ENCODE results near the gene ZBTB32. TPM values are rescaled to one million over a fixed set of nuclear protein-coding genes. Genes with fewer than 3 reads are reported as not detected.

ZBTB32 gene
- total RNA-seq, 1 donor from 2014 or later, result not detected

DNA sequence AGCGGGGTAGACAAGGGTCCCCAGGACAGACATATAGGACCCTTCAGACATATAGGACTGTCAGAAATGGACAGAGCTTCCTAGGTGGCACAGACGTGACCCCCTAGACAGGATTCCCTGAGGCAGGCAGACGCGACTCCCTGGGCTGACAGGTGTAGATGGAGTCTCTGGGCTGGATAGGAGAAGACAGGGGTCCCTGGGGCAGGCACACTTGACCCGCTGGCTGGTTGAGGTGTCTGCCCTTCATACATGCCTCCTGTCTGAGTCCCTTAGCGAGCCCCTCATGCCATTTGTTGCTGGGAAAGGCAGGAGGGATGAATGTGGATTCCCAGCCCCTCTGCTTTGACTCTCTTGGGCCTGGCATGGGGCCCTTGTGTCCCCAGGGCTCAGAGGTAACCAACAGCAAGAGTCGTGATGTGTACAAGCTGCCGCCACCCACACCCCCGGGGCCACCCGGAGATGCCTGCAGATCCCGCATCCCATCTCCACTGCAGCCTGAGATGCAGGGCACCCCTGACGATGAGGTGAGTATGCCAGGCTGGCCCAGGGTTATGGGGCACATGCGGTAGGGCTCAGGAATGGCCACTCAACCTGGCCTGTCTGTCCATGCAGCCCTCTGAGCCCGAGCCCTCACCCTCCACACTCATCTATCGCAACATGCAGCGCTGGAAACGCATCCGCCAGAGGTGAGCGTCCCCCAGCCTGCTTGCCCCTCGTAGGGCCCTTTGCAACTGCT lies 49.4 kb downstream of the ZBTB32 start:
- TF ChIP-seq, protein P1, sequence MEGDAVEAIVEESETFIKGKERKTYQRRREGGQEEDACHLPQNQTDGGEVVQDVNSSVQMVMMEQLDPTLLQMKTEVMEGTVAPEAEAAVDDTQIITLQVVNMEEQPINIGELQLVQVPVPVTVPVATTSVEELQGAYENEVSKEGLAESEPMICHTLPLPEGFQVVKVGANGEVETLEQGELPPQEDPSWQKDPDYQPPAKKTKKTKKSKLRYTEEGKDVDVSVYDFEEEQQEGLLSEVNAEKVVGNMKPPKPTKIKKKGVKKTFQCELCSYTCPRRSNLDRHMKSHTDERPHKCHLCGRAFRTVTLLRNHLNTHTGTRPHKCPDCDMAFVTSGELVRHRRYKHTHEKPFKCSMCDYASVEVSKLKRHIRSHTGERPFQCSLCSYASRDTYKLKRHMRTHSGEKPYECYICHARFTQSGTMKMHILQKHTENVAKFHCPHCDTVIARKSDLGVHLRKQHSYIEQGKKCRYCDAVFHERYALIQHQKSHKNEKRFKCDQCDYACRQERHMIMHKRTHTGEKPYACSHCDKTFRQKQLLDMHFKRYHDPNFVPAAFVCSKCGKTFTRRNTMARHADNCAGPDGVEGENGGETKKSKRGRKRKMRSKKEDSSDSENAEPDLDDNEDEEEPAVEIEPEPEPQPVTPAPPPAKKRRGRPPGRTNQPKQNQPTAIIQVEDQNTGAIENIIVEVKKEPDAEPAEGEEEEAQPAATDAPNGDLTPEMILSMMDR (IDR thresholded peaks at IDR 0.05; ENCODE audit: insufficient read depth, low read length, severe bottlenecking), result no peak

GRCh38 chr19:35754370-35755130 lies 50.2 kb downstream of the ZBTB32 start:
- no peak overlapping the region for H3K4me3 ChIP-seq (ENCODE audit: low read depth, low read length)
- peaks cover 20% of the 10 kb centered on the region for H3K36me3 ChIP-seq (ENCODE audit: control insufficient read depth, insufficient read depth, low read length)
- FAIRE-seq (no peak), DNase-seq (ENCODE audit: low read depth) (no peak)
- TF ChIP-seq, protein P1 (IDR thresholded peaks at IDR 0.05; ENCODE audit: insufficient read depth, low read length, severe bottlenecking), result no peak
- H3K27me3 ChIP-seq (ENCODE audit: control insufficient read depth, insufficient read depth, low read length), result no peaks in the 10 kb centered on the region

More for the DNA sequence above, 49.4 kb downstream of the ZBTB32 start:
- DNase-seq (ENCODE audit: low read depth) (no peak), FAIRE-seq (no peak)
- Histone ChIP-seq H3K27me3 (ENCODE audit: control insufficient read depth, insufficient read depth, low read length) (no peaks in the 10 kb centered on the region), H3K36me3 (ENCODE audit: control insufficient read depth, insufficient read depth, low read length) (peaks cover 18% of the 10 kb centered on the region), H3K4me3 (ENCODE audit: low read depth, low read length) (no peak overlapping the region)

GRCh38 chr19:35755131-35755549 lies 50.8 kb downstream of the ZBTB32 start:
- H3K4me3 ChIP-seq (ENCODE audit: low read depth, low read length), result no peak overlapping the region
- TF ChIP-seq, protein P1 (IDR thresholded peaks at IDR 0.05; ENCODE audit: insufficient read depth, low read length, severe bottlenecking), result no peak
- H3K27me3 ChIP-seq (ENCODE audit: control insufficient read depth, insufficient read depth, low read length), result no peaks in the 10 kb centered on the region
- DNase-seq (ENCODE audit: low read depth) (no peak), FAIRE-seq (no peak)
- peaks cover 19% of the 10 kb centered on the region for H3K36me3 ChIP-seq (ENCODE audit: control insufficient read depth, insufficient read depth, low read length)

DNA sequence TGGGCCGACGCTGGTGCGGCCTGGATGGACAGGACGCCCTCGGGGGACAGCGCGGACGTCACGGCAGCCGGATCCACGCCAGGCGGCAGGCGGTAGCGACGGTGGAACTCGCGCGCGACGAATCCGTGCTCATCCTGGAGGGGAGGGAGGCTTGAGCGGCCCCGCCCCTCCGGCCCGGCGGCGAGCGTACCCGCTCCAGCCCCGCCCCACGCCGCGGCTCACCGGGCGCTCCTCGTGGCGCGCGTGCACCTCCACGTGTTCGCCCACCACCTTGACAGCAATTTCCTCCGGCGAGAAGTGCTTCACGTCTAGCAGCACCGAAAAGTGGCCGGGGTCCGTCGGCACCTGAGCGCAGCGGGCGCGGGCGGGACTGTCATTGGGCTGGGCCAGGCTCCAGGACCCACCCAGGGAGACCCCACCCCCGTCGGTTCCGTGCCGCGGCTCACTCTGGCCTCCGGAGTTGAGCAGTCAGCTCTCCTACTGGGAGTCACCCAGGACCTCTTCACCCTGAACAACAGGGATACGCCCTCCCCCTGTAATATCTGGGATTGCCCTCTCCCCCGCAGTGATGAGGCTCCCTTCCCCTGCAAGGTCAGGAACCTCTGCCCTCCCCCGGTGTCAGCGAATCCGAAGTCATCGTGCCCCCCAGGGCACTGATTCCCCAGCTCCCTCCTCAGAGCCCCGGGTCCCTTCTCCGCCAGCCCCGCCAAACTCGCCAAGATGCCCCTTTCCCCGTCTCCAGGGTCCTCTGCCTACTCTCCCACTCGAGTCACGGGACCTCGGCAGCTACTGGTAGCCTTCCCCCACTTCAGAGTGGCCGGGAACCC lies 51.4 kb downstream of the ZBTB32 start:
- no peak for FAIRE-seq
- peaks cover 18% of the 10 kb centered on the region for H3K36me3 ChIP-seq (ENCODE audit: control insufficient read depth, insufficient read depth, low read length)
- no peak overlapping the region for H3K4me3 ChIP-seq (ENCODE audit: low read depth, low read length)
- no peaks in the 10 kb centered on the region for H3K27me3 ChIP-seq (ENCODE audit: control insufficient read depth, insufficient read depth, low read length)
- TF ChIP-seq, protein P1 (IDR thresholded peaks at IDR 0.05; ENCODE audit: insufficient read depth, low read length, severe bottlenecking), result no peak
- no peak for DNase-seq (ENCODE audit: low read depth)

GRCh38 chr19:35756377-35757230 lies 52.2 kb downstream of the ZBTB32 start, which contains the start of gene HSPB6:
HSPB6 (minus strand) TSS chr19:35757029; CDS start chr19:35757008, 21 bp downstream.
- no peak for DNase-seq (ENCODE audit: low read depth)
- no peak for FAIRE-seq
- TF ChIP-seq, protein P1 (IDR thresholded peaks at IDR 0.05; ENCODE audit: insufficient read depth, low read length, severe bottlenecking), result no peak
- no peaks in the 10 kb centered on the region for H3K27me3 ChIP-seq (ENCODE audit: control insufficient read depth, insufficient read depth, low read length)
- H3K36me3 ChIP-seq (ENCODE audit: control insufficient read depth, insufficient read depth, low read length), result peaks cover 19% of the 10 kb centered on the region
- peak within 1 kb of the TSS; percentile 37 for H3K4me3 ChIP-seq (ENCODE audit: low read depth, low read length)
